Prostate gland (tissue), 2 donors: ENCODE measurements around the gene PPP2R2B.

Experiments
- POLR2A ChIP-seq: fragments of 450-650 bp; IDR thresholded peaks from one replicate; pipeline ENCODE4 v1.6.1; 2016; ENCODE audit warnings: antibody characterized with exemption, mild to moderate bottlenecking
- TF ChIP-seq, protein P1 (sequence below), 4 experiments: fragments of 200-600 bp in 2 of 4; fragments of 450-650 bp in 2 of 4; sonication (generic) in 2 of 4; IDR thresholded peaks; 1 replicate in 3 of 4; 2 replicates in 1 of 4; pipeline ENCODE4 v1.5.1; 2016 to 2019; ENCODE audit warnings: antibody characterized with exemption in 4 of 4, mild to moderate bottlenecking in 2 of 4, moderate library complexity in 2 of 4

- TF ChIP-seq, protein P1, sequence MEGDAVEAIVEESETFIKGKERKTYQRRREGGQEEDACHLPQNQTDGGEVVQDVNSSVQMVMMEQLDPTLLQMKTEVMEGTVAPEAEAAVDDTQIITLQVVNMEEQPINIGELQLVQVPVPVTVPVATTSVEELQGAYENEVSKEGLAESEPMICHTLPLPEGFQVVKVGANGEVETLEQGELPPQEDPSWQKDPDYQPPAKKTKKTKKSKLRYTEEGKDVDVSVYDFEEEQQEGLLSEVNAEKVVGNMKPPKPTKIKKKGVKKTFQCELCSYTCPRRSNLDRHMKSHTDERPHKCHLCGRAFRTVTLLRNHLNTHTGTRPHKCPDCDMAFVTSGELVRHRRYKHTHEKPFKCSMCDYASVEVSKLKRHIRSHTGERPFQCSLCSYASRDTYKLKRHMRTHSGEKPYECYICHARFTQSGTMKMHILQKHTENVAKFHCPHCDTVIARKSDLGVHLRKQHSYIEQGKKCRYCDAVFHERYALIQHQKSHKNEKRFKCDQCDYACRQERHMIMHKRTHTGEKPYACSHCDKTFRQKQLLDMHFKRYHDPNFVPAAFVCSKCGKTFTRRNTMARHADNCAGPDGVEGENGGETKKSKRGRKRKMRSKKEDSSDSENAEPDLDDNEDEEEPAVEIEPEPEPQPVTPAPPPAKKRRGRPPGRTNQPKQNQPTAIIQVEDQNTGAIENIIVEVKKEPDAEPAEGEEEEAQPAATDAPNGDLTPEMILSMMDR (IDR thresholded peaks at IDR 0.05): no peak
- TF ChIP-seq POLR2A: no peak
These were observed 245.2 kb downstream of the PPP2R2B start for GRCh38 chr5:146633323-146633764.
